ENCODE measurements around the gene ANK3. TPM values are rescaled to one million over a fixed set of nuclear protein-coding genes. Genes with fewer than 3 reads are reported as not detected.

The ANK3 gene
- total and polyA plus RNA-seq, 2 donors (not counting 3 experiments of a cell fraction or from before 2014, with no cell fraction given) = 0.88 to 8.5 TPM

DNA sequence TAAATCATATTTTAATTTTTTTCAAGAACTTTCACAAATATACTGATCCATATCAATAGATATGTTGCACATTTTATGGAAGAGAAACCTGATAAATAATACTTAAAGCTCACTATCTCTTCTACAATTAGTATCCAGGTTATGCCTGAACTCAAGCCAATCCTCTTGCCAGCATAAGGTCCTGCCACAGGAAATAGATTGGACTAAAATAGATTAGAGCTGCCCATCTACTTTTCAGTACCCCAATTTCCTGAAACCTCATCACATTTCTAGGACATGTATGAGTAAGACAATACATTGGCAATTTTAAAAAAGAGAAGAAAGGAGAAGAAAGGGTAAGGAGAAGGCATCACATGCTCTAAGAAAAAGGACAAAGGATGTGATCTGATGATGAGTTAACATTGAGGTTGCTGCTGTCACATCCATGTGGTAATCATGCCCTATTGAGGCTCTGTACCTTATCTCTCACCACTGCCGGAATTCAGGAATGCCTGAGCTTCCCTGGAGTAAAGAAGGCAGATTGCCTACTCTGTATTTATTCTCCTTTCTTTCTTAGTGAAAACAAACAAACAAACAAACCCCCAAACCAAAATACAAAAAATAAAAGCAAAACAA, 199.7 kb downstream of the ANK3 start:
- ChIA-PET CTCF (interaction anchor here (1.6 to 2.7 kb wide), 4 partner anchors 14 to 75 kb away, joined by 6 to 10 read pairs (median 7); no protein-coding TSS in a partner anchor), POLR2A (no interaction called here)
- Histone ChIP-seq H3K9me3 (replicated peaks; ENCODE audit: control insufficient read depth, insufficient read depth, low read length) (no peaks in the 10 kb centered on the region), H4K20me1 (replicated peaks; ENCODE audit: control insufficient read depth, extremely low read depth, insufficient read depth, low read length) (no peaks in the 10 kb centered on the region), H2AFZ (ENCODE audit: low read depth, low read length) (no peak overlapping the region), H3K4me3 (replicated peaks in 1 of 3; ENCODE audit: insufficient read depth in 1 of 3, low read depth in 1 of 3, low read length in 3 of 3) (no peak overlapping the region), H3K9ac (replicated peaks; ENCODE audit: extremely low read depth, insufficient read depth, low read length) (no peak overlapping the region), H3K4me1 (ENCODE audit: control insufficient read depth, extremely low read depth, insufficient read depth, low read length) (no peaks in the 10 kb centered on the region), H3K9me1 (replicated peaks; ENCODE audit: control insufficient read depth, extremely low read depth, insufficient read depth, low read length) (no peaks in the 10 kb centered on the region), H3K27me3 (ENCODE audit: control insufficient read depth in 2 of 2, insufficient read depth in 2 of 2, low read length in 2 of 2) (no peaks in the 10 kb centered on the region), H3K79me2 (ENCODE audit: control insufficient read depth, insufficient read depth, low read length) (no peaks in the 10 kb centered on the region), H3K27ac (ENCODE audit: insufficient read depth, low read depth, low read length) (no peak overlapping the region), H3K36me3 (ENCODE audit: control insufficient read depth in 2 of 2, extremely low read depth in 1 of 2, insufficient read depth in 2 of 2, low read length in 2 of 2) (no peaks in the 10 kb centered on the region), H3K4me2 (ENCODE audit: insufficient read depth, low read length) (no peak overlapping the region)
- no peak for TF ChIP-seq FOS (IDR thresholded peaks at IDR 0.05; ENCODE audit: borderline replicate concordance, insufficient read depth, low read length)
- no peak for TF ChIP-seq GATA2 (IDR thresholded peaks at IDR 0.05; ENCODE audit: insufficient read depth, insufficient read length, low read depth, low read length)
- no peak for TF ChIP-seq EZH2 (IDR thresholded peaks at IDR 0.05; ENCODE audit: borderline replicate concordance, low read depth, low read length, severe bottlenecking)
- no peak for TF ChIP-seq JUN (IDR thresholded peaks at IDR 0.05; ENCODE audit: borderline replicate concordance, insufficient read depth, insufficient read length, low read depth)
- TF ChIP-seq POLR2AphosphoS5 (IDR thresholded peaks at IDR 0.05; ENCODE audit: insufficient read depth, low read depth, low read length) = no peak
- no peak for TF ChIP-seq MAX (IDR thresholded peaks at IDR 0.05; ENCODE audit: insufficient read depth, insufficient read length)
- TF ChIP-seq POLR2A (IDR thresholded peaks at IDR 0.05; ENCODE audit: low read depth, low read length) = no peak
- TF ChIP-seq, protein P1, sequence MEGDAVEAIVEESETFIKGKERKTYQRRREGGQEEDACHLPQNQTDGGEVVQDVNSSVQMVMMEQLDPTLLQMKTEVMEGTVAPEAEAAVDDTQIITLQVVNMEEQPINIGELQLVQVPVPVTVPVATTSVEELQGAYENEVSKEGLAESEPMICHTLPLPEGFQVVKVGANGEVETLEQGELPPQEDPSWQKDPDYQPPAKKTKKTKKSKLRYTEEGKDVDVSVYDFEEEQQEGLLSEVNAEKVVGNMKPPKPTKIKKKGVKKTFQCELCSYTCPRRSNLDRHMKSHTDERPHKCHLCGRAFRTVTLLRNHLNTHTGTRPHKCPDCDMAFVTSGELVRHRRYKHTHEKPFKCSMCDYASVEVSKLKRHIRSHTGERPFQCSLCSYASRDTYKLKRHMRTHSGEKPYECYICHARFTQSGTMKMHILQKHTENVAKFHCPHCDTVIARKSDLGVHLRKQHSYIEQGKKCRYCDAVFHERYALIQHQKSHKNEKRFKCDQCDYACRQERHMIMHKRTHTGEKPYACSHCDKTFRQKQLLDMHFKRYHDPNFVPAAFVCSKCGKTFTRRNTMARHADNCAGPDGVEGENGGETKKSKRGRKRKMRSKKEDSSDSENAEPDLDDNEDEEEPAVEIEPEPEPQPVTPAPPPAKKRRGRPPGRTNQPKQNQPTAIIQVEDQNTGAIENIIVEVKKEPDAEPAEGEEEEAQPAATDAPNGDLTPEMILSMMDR (IDR thresholded peaks at IDR 0.05; ENCODE audit: extremely low read depth in 1 of 2, insufficient read depth in 1 of 2, low read depth in 1 of 2, low read length in 2 of 2) = no peak
- TF ChIP-seq MYC (IDR thresholded peaks at IDR 0.05; ENCODE audit: low read depth, low read length) = no peak
- intact Hi-C loops (cut with micrococcal nuclease) = no loop called here
- FAIRE-seq = no peak
- dilution Hi-C loops (cut with MboI; ENCODE audit: extremely low pct_ligation_motif_present, low sequenced_read_pairs) = no loop called here
- no peak for DNase-seq (ENCODE audit: low read depth, low spot score)
- BruUV-seq (replicated peaks) = no TSS peak
